ENCODE results near the gene GAGE2A.
"Not testable (repeated sequence)": the region's sequence is repeated elsewhere in the genome, so short reads cannot be mapped to it uniquely, and the experiment has no call there.

GAGE2A gene, protein sequence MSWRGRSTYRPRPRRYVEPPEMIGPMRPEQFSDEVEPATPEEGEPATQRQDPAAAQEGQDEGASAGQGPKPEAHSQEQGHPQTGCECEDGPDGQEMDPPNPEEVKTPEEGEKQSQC

DNA sequence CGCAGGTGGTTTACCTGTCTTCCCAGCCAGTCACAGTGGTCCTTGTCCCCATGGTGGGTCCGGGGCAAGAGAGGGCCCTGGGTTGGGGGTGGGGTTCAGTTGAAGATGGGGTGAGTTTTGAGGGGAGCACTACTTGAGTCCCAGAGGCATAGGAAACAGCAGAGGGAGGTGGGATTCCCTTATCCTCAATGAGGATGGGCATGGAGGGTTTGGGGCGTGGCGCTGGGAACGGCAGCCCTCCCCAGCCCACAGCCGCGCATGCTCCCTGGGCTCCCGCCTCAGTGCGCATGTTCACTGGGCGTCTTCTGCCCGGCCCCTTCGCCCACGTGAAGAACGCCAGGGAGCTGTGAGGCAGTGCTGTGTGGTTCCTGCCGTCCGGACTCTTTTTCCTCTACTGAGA is at the start of gene GAGE2A:
Gene GAGE2A (plus strand): TSS at position 301 of the 400 bp plus-strand sequence. CDS start 1,155 bp downstream, outside the sequence.
- not testable (repeated sequence) for FAIRE-seq

DNA sequence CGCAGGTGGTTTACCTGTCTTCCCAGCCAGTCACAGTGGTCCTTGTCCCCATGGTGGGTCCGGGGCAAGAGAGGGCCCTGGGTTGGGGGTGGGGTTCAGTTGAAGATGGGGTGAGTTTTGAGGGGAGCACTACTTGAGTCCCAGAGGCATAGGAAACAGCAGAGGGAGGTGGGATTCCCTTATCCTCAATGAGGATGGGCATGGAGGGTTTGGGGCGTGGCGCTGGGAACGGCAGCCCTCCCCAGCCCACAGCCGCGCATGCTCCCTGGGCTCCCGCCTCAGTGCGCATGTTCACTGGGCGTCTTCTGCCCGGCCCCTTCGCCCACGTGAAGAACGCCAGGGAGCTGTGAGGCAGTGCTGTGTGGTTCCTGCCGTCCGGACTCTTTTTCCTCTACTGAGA is 47.9 kb upstream of the GAGE2A start, which contains the start of gene GAGE12D:
Gene GAGE12D (plus strand): TSS at position 301 of the 400 bp plus-strand sequence. CDS start 1,155 bp downstream, outside the sequence.
- FAIRE-seq, result not testable (repeated sequence)

DNA sequence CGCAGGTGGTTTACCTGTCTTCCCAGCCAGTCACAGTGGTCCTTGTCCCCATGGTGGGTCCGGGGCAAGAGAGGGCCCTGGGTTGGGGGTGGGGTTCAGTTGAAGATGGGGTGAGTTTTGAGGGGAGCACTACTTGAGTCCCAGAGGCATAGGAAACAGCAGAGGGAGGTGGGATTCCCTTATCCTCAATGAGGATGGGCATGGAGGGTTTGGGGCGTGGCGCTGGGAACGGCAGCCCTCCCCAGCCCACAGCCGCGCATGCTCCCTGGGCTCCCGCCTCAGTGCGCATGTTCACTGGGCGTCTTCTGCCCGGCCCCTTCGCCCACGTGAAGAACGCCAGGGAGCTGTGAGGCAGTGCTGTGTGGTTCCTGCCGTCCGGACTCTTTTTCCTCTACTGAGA is 38.3 kb upstream of the GAGE2A start, which contains the start of gene GAGE12E:
Gene GAGE12E (plus strand): TSS at position 301 of the 400 bp plus-strand sequence. CDS start 1,155 bp downstream, outside the sequence.
- not testable (repeated sequence) for FAIRE-seq

DNA sequence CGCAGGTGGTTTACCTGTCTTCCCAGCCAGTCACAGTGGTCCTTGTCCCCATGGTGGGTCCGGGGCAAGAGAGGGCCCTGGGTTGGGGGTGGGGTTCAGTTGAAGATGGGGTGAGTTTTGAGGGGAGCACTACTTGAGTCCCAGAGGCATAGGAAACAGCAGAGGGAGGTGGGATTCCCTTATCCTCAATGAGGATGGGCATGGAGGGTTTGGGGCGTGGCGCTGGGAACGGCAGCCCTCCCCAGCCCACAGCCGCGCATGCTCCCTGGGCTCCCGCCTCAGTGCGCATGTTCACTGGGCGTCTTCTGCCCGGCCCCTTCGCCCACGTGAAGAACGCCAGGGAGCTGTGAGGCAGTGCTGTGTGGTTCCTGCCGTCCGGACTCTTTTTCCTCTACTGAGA is 28.8 kb upstream of the GAGE2A start, which contains the start of gene GAGE12F:
Gene GAGE12F (plus strand): TSS at position 301 of the 400 bp plus-strand sequence. CDS start 1,155 bp downstream, outside the sequence.
- not testable (repeated sequence) for FAIRE-seq

DNA sequence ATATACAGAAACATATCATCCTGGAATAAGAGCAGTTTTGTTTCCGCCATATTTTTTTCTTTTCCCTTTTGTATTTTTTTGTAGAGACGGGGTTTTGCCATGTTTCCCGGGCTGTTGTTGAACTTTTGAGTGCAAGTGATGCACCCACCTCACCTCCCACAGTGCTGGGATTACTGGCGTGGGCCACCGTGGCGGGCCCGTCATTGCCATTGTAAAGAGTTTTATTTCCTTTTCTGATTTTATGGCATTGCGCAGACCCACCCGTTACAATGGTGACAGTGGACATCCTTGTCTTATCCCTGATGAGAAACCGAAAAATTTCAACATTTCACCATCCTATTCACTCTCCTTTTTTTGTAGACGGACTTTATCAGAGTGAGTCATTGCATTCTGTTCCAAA is 20.6 kb upstream of the GAGE2A start:
- not testable (repeated sequence) for FAIRE-seq

DNA sequence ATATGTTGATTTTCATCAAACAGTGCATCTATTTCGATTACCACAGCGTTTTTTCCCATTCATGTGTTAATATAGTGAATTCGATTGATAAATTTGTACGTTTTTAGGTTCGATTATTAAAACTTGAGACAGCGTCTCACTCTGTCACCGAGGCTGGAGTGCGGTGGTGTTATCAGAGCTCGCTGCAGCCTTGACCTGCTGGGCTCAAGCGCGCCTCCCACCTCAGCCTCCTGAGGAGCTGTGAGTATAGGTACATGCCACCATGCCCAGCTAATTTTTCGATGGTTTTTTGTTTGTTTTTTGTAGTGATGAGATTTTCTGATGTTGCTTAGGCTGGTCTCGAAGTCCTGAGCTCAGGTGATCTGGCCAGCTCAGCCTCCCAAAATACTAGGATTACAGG is 20.1 kb upstream of the GAGE2A start:
- not testable (repeated sequence) for FAIRE-seq

DNA sequence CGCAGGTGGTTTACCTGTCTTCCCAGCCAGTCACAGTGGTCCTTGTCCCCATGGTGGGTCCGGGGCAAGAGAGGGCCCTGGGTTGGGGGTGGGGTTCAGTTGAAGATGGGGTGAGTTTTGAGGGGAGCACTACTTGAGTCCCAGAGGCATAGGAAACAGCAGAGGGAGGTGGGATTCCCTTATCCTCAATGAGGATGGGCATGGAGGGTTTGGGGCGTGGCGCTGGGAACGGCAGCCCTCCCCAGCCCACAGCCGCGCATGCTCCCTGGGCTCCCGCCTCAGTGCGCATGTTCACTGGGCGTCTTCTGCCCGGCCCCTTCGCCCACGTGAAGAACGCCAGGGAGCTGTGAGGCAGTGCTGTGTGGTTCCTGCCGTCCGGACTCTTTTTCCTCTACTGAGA is 19.2 kb upstream of the GAGE2A start, which contains the start of gene GAGE12G:
Gene GAGE12G (plus strand): TSS at position 301 of the 400 bp plus-strand sequence. CDS start 1,155 bp downstream, outside the sequence.
- FAIRE-seq, result not testable (repeated sequence)

DNA sequence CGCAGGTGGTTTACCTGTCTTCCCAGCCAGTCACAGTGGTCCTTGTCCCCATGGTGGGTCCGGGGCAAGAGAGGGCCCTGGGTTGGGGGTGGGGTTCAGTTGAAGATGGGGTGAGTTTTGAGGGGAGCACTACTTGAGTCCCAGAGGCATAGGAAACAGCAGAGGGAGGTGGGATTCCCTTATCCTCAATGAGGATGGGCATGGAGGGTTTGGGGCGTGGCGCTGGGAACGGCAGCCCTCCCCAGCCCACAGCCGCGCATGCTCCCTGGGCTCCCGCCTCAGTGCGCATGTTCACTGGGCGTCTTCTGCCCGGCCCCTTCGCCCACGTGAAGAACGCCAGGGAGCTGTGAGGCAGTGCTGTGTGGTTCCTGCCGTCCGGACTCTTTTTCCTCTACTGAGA is 9.6 kb upstream of the GAGE2A start, which contains the start of gene GAGE12H:
Gene GAGE12H (plus strand): TSS at position 301 of the 400 bp plus-strand sequence. CDS start 1,155 bp downstream, outside the sequence.
- FAIRE-seq, result not testable (repeated sequence)

DNA sequence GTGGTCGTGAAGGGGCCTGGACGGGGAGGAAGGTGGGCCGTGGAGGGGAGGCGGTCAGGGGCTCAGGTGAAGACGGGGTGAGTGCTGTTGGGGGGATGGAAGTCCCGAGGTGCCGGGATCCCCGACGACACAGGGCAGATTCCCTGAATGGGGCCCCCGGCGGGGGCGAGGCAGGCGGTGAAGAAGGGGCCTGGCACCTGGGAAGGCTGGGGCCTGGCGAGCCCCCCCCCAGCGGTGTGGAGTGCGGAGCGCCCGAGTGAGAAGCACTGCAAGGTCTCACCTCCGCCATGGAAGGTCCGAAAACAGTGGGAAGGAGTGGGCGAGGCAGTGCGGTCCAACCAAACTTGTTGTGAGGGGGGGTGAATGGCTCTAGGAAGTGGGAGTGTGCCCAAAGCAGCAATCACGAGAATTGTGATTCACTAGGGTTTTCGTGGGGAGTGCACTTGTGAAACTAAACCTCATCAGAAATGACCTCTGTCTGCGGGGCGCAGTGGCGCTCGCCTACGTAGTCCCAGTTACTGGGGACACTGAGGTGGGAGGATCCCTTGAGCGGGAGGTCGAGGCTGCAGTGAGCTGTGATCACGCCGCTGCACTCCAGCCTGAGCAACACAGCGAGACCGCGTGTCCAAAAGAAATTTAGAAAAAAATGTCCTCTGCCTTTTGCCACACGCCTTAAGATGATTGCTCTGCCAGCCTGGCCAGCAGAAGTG is 628 bp downstream of the GAGE2A start:
- FAIRE-seq, result not testable (repeated sequence)

DNA sequence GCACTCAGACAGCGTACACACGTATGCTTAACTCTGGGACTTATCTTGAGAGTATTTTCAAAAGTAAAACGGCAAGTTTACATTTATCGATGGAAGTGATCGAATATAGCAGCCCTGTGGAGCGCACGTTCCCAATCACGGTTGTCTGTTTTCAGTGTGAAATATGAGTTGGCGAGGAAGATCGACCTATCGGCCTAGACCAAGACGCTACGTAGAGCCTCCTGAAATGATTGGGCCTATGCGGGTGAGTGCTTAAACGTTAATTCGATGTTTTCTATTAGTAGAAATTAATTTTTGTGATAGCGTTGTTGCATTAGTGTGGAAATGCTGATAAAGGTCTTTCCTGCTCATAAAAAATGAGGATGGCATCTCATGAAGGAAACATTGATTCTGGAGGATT is 1.2 kb downstream of the GAGE2A start:
- not testable (repeated sequence) for FAIRE-seq

DNA sequence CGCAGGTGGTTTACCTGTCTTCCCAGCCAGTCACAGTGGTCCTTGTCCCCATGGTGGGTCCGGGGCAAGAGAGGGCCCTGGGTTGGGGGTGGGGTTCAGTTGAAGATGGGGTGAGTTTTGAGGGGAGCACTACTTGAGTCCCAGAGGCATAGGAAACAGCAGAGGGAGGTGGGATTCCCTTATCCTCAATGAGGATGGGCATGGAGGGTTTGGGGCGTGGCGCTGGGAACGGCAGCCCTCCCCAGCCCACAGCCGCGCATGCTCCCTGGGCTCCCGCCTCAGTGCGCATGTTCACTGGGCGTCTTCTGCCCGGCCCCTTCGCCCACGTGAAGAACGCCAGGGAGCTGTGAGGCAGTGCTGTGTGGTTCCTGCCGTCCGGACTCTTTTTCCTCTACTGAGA is 9.4 kb downstream of the GAGE2A start, which contains the start of gene GAGE1:
Gene GAGE1 (plus strand): TSS at position 301 of the 400 bp plus-strand sequence. CDS start 1,155 bp downstream, outside the sequence.
- FAIRE-seq, result not testable (repeated sequence)

DNA sequence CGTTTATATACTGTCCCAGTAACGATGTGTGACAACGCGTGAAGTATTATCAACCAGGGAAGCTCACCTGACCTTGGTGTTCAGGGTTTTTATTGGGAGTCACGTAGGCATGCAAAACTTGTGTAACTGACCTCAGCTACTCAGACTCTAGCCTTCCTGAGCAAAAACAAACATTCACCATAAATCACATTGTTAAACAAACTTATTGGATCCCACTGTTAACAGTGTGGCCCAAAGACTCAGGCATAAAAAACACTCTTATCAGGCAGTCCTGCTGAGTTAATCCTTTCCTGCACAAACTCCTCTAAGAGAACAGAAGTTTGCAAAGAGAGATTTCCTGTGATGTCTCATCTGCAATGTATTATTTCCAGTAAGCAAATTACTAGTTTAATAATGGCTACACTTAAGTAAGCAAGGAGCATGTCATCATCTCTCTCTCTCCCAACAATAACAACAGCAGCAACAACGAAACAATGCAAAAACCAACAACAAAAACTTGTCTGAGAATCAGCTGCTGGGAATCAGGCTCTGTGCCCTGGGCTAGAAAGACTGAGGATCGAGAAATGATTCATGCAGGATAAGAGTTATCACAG is 21.5 kb downstream of the GAGE2A start:
- no peak for FAIRE-seq

DNA sequence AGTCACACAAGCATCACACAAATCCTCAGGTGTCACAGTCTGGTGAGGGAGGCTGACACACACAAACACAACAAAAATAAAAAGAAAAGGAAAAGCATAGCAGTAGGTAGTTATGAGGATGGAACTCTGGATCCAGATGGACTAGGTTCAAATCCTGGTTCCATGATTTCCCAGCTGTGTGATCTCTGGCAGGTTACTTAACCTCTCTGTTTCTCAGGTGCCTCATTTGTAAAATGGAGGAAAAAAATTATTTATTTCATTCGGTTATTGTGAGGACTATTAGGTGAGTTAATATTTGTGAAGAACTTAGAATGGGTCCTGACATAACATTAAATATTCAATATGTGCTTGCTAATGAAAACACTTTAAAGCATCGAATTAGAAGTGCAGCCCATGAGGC is 29.3 kb downstream of the GAGE2A start:
- FAIRE-seq, result no peak

DNA sequence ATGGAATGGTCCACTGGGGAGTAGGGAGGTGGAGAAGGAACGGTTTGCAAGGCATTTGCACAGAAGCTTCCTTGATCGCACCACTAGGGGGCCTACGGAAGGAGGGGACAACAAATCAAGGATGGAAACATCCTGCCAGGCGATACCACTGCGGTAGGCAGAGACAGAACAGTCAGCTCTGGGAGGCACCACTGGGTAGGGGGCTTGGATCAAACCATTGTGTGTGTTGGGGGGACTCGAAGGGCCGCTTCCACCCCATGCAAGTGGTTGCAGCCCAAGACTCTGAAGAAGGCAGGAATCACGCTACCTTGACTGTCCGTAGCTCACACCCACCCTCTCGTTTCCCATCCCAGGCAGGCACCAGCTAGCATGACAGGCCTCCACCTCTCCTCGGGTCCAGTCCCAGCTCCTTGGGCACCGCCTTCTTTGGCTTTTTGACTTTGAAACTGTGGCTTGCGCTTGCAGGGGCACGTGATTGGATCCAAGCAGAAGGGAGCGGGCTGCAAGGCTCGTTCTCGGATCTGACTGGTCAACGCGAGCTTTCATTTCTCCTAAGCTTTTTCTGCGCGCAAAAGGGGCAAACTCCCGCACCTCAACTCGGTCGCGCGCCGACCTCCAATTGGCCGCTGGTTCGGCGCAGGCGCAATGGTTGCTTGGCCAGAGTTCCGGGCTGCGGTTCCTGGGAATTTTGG is 37.9 kb downstream of the GAGE2A start:
- no peak for FAIRE-seq

DNA sequence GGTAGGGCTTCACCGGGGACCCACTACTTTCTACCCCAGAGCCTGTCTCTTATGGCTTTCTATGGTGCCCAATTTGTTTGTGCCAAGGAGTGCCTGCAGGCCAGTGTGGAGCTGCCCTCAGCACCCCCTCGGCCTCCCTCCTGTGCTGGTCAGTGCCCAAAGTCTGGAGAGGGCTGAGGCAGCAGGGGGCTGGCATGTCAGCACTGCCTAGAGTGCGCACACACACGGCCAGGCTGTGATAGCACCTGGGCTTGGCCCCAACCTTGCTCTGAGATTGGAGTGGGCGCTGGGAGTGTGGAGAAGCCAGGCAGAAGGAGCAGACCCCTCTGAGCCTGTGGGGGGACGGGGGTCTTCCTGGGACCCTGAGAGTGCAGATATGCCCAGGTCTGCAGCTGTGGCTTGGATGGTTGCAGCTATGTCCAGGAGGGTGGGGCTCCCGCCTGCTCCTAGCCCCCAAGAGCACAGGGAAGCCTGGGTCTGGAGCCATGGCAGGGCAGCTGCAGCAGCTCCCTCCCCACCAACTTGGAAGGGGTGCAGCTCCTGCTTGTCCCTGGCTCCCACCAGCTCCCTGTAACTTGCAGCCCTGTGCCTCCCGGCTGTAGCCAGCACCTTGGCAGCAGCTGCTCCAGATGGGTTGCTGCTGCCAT is 55.8 kb downstream of the GAGE2A start:
- no peak for FAIRE-seq
